Stimulated activated CD8-positive, alpha-beta memory T cell treated with anti-CD3 and anti-CD28 coated beads, Interleukin-4, amount 100 ng/mL, for 24 hours (primary cell): ENCODE data around the gene ABHD6.
"Not testable (repeated sequence)": the region's sequence is repeated elsewhere in the genome, so short reads cannot be mapped to it uniquely, and the experiment has no call there.

Experiments used
- DNase-seq: peaks from one replicate; pipeline ENCODE4 v3.0.0-alpha.2; 2020; ENCODE audit warnings: low read depth

The ABHD6 gene

DNA sequence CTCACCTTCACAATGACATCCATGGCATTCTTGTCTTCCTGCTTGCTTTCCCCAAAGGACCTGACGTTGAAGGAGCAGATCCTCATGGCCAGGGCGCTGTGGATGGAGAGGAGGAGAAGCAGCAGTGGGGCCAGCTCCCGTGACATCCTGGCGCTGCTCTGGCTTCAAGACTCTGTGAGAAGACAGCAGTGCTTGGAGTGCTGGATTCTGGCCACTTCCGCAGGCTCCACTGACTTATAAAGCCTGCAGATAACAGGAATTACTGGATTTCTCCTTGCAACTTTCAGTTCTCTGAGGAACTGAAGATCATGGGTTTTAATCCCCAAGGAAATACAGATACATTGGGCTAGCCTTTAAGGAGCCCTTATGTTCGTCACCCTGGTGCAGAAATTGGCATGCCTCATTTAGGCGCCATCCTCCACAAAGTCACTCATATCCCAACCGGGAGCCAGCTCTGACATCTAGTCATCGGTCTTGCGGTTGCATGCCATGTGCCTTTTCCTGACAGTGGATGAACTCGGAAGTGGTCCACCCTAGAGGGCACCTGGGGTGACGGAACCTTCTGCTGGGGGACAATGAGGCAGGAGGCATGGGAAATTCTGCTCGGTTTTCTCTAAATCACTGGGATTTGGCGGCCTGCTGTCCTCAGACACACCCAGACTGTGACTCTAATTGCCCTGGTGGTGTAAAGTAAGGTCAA lies 26.7 kb upstream of the ABHD6 start, which contains the start of gene DNASE1L3:
DNASE1L3 (minus strand) TSS at position 212 of the 700 bp plus-strand sequence; CDS start at position 146, 66 bp downstream.
- no peak for DNase-seq

DNA sequence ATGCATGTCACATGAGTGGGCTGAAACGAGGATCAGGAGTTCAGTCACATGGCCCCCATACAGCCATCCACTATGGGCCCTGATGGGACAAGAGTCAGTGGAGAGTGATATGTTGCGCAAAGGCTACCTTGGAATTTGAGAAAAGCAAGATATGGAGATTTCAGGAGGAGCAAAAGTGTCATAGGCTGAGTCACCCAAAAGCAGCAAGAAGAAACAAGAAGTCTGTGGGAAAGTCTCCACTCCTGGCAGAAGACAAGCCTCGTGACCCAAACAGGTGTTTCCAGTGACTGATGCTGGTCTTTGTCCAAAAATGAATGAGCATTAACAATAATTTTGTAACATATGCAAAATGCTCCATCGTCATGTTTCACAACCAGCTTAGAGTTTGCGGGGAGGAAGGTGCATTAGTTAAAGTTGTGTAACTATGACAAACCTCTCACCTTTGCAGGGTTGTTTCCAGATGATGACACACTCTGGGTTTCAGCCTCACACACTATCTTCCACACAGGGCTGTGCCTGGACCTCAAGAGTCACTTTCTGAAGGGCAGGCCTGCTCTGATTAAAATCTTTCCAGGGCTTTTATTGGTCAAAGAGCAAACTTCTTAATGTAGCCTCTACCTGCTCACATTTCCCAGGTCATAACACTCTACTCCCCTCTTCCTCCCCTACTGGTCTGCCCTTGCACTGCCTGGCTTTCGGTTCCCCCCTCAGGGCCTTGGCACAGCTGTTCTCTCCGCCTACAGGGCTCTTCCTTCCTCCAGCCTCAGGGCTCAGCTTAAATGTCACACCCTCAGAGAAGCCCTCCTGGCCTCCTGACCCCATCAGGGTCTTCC lies 22.9 kb upstream of the ABHD6 start:
- DNase-seq, result peak; percentile 19

DNA sequence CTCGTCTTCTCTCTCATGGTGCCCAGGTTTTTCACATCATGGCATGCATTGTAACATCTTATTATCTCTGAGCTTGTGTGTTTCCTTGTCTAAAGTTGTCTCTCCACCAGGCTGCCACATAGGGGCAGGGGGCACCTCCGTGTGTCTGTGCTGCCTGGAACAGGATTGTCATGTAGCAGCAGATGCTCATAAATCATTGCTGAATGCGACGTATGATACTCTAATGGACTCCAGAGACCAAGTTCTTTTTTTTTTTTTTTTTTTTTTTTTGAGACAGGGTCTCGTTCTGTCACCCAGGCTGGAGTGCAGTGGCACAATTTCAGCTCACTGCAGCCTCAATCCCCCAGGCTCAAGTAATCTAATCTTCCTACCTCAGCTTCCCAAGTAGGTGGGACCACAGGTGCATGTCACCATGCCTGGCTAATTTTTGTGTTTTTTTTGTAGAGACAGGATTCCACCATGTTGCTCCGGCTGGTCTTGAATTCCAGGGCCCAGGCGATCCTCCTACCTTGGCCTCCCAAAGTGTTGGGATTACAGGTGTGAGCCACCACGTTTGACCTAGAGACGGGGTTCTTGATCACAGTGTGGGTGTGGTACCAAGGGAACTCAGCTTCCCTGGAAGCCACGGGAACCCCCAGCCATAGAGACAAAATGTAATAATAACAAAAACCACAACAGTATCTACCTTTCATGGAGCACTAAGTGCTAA lies 22.1 kb upstream of the ABHD6 start:
- DNase-seq, result no peak

DNA sequence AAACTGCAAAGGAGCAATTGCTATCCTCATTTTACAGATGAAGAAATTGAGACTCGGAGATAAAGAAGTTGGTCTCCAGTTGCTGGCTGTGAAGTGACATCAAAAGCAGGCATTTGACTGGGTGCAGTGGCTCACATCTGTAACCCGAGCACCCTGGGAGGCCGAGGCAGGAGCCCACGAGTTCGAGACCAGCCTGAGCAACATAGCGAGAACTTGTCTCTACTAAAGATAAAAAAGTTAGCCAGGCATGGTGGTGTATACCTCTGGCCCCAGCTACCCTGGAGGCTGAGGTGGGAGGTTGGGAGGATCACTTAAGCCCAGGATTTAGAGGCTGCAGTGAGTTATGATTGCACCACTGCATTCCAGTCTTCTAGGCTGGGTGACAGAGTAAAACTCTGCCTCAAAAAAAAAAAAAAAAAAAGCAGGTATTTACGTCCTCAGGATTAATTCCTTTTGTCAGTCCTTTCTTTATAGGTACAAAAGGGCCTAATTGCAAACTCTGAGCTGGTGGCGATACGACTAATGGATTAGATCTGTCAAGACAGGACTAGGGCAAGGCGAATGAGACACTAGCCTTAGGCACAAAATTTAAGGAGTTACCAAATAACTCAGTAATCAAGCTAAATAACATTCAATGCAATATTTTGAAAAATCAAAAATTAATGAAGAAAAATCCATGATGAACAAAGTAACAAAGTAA lies 20.9 kb upstream of the ABHD6 start:
- no peak for DNase-seq

DNA sequence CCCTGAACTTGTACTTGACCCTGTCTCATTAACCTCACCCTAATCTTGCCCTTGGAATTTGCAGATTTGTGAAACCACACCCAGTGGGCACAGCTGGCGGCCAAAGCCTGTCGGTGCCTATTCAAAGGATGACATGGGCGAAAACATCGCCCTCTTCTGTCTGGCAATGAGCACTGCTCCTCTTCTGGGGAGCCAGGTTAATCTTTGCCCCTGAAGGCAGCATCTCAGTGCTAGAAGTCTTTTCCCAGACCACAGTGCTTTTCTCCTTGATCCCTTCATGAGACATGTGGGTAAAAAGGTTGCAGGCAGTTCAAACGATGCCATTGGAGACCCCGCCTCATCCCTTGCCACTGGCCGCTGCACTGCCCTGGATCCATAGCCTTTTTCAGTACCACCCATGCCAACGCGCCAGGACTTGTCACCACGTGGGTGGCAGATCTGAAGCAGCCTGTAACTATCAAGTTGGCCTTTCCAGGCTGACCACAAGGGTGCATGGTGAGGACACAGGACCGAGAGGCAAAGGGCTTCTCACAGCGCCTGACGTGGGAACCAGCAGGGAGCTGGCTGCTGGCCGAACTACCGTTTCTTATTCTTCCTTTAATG lies 20.3 kb upstream of the ABHD6 start:
- peak; percentile 36 for DNase-seq

DNA sequence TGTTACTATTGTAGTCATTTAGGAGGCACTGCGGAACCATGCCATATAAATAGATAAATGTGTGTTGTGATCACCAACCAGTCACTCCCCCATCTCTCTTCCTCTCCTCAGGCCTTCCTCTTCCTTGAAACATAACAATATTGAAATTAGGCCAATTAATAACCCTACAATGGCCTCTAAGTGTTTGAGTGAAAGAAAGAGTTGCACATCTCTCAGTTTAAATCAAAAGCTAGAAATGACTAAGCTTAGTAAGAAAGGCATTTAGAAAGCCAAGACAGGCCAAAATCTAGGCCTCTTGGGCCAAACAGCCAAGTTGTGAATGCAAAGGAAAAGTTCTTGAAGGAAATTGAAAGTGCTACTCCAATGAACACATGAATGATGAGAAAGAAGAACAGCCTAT lies 18.7 kb upstream of the ABHD6 start:
- no peak for DNase-seq

DNA sequence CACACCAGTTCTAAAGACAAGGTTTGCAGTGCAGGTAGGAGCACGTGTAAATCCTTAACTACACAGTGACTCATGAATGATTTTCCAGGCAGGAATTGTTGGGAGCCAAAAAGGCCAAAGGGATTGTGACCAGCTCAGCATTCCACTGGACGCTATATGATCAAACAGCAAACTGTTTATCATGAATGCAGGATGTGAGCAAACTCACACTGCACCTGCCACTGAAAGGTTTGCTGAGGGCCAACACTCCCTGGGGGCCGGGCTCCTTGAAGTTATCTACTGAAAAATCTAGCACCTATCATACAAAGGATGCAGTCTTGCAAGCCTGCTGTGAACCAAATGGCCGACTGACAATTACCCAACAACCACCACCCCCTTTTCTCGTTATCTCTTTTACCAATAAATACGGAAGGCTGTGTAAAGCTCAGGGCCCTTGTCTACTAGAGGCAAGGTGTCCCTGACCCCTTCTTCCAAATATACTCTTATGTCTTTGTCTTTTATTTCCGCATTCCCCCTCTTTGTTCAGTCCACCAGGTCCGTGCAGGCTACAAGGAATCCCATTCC lies 15.3 kb upstream of the ABHD6 start:
- no peak for DNase-seq

DNA sequence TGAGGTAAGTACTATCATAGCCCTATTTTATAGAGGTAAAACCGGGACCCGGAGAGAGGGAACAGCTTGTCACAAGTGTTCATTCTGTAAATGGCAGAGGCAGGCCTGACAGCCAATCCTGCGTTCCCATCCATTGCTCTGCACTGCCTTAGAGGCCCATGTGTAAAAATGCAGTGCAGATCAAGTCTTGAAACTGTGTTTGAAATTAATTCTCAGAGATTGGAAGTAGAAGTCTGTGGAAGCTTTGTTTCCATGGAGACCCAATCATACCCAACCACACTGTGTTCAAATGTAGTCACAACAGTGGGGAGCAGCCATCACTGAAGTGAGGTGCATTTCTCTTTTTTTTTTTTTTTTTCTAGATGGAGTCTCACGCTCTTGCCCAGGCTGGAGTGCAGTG lies 13.7 kb upstream of the ABHD6 start:
- DNase-seq, result no peak

DNA sequence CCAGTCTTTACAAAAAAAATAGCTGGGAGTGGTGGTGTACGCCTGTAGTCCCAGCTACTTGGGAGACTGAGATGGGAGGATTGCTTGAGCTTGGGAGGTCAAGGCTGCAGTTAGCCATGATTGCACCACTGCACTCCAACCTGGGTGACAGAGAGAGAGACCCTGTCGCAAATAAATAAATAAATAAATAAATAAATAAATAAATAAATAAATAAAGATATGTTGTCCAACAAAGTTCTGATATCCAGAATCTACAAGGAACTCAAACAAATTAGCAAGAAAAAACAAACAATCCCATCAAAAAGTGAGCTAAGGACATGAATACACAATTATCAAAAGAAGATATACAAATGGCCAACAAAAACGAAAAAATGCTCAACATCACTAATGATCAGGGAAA lies 9.7 kb upstream of the ABHD6 start:
- DNase-seq, result not testable (repeated sequence)

DNA sequence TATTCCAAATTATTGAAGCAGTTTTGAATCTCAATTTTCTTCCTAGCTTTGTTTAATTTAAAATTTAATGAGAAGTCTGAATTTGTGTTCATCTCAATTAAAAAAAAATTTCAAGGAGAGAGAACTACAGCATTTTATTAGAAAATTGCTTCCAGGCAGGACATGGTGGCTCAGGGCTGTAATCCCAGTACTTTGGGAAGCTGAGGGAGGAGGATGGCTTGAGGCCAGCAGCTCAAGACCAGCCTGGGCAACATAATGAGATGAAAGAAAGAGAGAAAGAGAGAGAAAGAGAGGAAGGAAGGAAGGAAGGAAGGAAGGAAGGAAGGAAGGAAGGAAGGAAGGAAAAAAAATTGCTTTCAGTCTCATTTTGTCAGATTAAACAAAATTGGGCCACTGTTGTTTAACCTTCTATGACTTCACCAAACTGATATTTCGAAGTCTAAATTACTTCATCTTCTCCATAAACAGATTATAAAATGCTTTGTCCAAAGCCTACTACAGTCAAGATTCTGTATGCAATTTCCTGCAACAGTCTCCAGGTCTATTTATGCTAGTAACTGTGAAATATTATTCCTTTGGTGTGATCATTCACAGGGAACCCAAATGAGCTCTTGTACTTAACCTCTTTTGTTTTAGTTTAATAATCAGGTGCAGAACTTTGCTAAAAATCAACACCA lies 6.6 kb upstream of the ABHD6 start:
- no peak for DNase-seq

DNA sequence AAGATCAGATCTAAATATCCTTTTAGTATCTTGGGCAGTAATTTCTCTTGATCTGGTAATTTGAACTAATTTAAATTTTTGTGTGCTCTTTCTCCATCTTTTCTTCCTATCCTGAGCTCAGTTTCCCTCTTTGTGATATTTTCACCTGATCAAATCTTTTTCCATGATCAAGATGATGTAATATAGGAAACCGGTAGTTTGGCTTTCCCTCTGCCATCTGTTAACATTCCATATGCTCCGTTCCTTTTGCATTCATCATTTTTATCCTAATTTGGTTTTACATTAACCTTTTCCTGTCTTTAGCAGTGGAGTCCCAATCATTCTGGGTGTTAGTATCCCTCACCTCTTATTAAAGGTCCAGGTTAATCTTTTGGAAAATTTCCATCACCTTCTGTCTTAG lies 5.9 kb upstream of the ABHD6 start:
- DNase-seq, result no peak

DNA sequence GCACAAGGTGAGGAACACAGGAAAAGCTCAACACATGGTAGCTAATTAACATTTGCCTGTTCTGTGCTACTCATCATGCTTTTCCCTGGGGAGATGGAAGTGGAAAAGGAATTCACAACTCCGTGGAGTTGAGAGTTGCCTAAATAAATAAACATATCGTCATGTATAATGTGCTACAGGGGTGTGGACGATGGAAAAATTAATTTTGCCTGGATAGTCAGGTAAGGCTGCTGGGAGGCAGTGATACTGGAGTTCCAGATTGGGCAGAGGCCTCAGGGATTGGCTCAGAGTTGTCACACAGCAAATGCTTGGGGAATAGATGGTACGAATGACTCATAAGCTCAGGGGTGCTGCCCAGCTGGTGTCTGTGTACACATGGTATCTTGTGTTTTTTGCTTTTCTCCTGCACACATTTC lies 3.1 kb upstream of the ABHD6 start:
- no peak for DNase-seq

DNA sequence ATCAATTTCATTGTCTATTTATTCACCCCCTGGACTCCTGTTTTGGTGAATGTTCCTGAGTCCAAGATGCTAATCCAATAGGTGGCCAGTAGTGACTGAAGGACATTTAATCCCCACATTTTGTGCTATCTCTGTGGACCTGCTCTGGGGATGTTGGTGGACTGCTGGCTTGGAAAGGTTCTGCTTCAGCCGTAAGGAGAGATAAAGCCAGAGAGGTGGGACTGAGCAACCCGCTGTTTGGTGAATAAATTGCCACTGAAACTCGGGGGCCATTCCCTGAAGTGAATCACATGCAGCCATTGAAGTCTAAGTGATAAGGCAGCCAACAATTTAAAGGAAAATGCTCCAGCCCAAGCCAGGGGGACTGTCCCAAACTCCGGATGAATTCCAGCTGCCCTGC lies 1.6 kb upstream of the ABHD6 start:
- no peak for DNase-seq

DNA sequence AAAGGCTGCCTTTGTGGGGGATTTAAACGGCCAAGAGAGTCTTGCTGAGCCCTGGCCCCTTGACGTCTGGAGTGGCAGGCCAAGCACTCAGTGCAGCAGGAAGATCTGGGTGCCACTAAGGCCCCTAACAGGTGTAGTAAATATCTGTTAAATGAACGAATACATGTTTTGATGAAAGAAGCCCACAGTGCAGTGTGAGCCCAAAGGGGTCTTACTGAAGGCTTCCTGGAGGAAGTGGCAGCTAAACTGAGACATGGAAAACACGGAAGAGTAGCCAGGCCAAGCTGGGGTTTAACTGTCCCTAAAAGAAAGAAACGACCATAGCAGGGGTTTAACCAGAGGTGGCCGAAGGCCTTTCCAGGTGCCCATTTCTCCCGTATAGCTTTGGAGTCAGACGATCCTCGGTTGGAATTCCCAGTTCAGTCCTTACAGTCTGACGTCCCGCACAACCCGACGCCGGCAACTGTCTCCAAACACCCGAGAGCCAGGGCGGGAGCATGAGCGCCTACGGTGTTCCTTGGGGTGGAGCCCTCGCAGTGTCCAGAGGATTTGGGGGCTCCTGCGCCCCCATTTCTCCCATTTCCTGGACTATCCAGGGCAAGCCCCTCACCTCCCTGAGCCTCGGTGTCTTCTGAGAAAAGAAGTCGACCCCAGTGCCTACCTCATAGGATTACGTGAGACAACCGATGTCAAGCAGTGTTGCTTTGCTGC lies 910 bp upstream of the ABHD6 start:
- no peak for DNase-seq

DNA sequence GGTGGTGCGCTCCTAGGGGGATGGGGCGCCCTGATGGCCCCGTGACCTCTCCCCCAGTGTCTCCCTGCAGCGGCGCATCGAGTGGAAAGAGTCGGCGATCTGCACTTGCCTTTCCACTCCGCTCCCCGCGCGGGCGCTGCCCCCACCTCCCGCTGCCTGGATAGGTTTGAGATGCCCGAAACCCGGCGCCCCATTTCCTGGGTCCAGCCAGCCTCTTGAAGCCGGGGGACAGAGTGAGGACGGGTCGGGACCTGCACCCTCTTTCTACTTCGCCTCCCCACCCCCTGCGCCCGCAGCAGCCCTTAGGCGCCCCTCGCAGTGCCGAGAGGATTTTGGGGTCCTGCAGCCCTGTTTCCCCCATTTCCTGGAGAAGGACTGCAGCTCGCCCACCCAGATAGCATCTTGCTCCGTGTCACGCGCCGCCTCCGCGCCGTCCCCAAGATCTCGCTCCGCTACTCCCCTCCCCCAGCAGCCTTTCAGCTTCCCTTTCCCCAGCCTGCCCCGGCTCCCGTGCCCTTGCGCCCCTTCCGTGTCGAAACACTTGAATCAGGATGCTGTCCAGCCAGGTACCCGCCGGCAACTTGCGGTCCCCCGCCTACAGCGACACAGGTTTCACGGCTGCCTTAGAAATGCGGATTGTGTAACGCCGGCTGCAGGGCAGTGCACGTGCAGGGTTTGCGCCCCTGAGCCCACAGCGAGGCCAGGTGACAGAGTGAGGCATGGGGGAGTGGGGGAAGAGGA lies 519 bp downstream of the ABHD6 start:
- peak; percentile 39 for DNase-seq

DNA sequence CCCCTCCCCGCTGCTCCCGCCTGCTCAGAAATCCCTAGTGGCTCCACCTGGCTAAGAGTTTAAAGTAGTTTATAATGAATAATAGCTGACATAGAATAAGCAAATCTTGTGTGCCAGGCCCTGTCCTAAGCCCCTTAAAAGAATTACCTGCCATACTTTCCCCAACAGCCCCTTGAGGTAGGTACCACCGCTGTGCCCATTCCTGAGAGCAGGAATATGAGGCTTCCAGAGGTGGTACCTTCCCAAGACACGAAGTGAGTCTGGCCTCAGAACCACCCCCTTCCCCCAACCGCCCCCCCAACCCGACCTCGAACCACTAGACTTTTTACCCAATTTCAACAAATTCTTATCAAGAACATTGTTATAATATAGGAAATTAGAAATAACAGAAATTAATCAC lies 1.2 kb downstream of the ABHD6 start:
- no peak for DNase-seq

DNA sequence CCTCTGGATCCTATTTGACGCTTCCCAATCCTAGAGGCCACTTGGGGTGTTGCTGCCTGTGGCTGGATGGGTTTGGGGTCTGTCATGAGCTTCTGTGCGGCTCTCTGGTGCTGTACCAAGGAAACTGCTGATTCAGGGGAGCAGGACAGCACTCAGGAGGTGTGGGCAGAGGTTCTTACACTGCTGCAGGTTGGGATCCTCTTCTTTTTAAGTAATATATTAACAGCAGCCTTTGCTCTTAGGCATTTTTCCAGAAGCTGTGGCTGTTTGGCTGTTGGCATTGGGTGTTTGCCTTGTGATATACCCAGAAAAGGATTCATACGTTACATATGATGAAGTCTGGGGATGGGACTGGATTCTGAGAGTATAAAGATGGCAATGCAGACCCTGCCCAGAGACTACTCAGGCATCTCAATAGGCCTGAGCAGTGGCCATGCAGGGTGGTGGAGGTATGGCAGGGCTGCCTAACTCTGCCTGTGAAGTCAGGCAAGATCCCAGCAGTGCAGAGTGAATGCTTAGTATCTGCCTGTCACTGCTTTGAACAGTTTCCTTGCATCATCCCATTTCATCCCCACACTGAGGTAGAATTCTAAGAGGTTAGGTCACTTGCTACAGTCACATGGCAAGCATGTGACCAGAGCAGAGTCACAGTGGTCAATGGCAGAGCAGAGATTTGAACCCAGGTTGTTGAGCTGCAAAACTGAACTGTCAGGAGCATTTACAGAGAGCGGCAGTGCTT lies 3.9 kb downstream of the ABHD6 start:
- no peak for DNase-seq

DNA sequence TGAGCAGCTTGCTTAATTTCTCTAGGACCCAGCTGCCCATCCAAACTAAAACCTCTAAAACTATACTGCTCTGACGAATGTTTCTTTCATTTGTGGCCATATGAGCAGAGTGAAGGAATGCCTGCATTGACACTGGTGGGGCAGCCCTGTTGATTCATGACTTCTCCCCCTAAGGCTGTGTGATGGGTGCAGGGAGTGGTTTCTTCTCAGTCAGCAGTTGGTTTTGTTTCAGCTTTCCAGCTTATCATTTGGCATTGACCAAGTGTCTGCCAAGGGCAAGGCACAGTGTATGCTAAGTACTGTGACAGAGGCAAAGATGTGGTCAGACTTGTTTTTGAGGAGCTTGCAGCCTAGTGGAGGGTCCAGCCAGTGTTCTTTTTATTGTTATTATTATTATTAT lies 4.7 kb downstream of the ABHD6 start:
- DNase-seq, result no peak

DNA sequence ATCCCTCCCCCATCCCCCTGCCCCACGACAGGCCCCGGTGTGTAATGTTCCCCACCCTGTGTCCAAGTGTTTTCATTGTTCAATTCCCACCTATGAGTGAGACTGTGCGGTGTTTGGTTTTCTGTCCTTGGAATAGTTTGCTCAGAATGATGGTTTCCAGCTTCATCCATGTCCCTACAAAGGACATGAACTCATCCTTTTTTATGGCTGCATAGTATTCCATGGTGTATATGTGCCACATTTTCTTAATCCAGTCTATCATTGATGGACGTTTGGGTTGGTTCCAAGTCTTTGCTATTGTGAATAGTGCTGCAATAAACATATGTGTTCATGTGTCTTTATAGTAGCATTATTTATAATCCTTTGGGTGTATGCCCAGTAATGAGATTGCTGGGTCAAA lies 5.3 kb downstream of the ABHD6 start:
- DNase-seq, result not testable (repeated sequence)
